ENCODE results near the gene CFAP298. TPM values are rescaled to one million over a fixed set of nuclear protein-coding genes. Genes with fewer than 3 reads are reported as not detected.
A peak's percentile ranks its signal among the peaks of the same experiment; 100 is the strongest.

Gene CFAP298
- total RNA-seq, 4 donors from 2014 or later, result 19.5 to 40.3 (median 30.7) TPM

DNA sequence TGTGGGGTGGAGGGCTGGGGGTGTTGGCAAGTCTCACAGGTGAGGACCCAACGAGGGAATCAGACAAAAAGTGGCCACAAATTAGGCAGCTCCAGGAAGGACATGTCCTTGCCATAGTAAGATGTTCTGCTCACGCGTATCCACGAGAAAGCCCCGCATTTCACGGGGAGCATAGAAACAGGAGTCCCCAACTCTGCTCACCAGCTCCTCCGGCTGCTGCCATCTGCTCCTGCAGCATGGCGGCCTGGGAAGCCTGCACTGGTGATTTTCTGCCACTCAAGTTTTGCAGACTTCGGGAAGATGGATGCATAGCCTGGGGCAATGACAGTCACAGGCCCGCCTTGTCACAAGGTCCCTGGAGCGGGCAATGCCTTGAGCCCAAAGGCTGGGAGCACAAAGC is 36.2 kb downstream of the CFAP298 start:
- no peak overlapping the region for H3K4me3 ChIP-seq (ENCODE audit: low read depth, poor library complexity, severe bottlenecking)
- intact Hi-C loops (cut with DNase I; ENCODE audit: low total_unique reads), result loop anchor here (10.0 kb wide), 1 partner anchor 161 kb away; the partner anchor contains the start of gene EVA1C
- TF ChIP-seq CTCF (IDR thresholded peaks at IDR 0.05) (no peak), POLR2A (IDR thresholded peaks at IDR 0.05) (no peak)
- 88 to 93% methylated on average over 11 of the region's 11 CpGs for WGBS, 2 donors
- DNase-seq (ENCODE audit: low spot score in 2 of 2), result peak in 1 of 2 donors; percentile 72

DNA sequence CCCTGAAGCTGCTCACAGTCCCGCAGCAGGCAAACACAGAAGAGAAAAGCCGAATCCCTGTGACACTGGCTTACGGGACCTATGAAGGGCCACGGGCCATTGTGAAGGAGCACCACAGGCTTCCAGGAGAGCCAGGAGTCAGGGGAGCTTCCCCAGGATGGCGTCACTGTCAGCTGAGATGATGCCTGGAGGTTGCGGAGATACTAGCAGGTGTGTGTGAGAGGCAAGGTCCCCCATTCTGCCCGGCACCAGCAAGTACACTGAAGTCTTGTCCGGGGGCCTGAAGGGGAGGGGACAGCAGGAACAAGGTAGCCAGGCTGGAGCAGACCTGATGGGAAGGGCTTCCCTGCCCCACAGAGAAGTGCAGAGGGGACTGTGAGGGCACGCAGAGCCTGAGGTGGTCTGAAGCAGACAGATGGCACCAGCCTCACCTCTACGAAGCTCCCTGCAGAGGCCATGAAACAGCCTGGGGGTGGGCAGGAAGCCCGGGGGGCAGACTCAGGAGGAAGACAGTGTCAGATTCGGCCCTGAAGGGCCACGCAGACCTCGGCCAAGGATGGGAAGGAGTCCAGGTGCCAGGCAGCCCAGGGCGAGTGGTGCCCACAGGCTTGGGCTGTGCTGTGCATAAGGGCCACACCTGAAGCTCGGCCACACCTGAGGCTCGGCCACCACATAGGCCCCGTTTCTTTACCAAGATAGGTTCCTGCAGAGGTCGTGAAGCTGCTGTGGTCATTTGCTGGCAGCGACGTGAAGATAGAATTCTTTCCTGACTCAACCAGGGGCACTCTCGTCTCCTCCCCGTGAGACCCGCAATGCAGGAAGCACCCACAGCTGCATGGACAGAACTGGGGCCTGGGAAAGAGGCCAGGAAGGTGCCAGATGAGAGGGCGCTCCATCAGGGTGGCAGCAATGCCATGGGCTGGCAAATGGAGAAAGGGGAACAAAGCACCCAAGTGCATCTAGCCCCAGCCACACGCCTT is 36.9 kb downstream of the CFAP298 start:
- peak in 1 of 2 donors; percentile 70 for DNase-seq (ENCODE audit: low spot score in 2 of 2)
- 87 to 89% methylated on average over 26 of the region's 26 CpGs for WGBS, 2 donors
- intact Hi-C loops (cut with DNase I; ENCODE audit: low total_unique reads), result loop anchor here (10.0 kb wide), 1 partner anchor 160 kb away; the partner anchor contains the start of gene EVA1C
- no peak overlapping the region for H3K4me3 ChIP-seq (ENCODE audit: low read depth, poor library complexity, severe bottlenecking)
- TF ChIP-seq CTCF (IDR thresholded peaks at IDR 0.05) (no peak), POLR2A (IDR thresholded peaks at IDR 0.05) (no peak)

DNA sequence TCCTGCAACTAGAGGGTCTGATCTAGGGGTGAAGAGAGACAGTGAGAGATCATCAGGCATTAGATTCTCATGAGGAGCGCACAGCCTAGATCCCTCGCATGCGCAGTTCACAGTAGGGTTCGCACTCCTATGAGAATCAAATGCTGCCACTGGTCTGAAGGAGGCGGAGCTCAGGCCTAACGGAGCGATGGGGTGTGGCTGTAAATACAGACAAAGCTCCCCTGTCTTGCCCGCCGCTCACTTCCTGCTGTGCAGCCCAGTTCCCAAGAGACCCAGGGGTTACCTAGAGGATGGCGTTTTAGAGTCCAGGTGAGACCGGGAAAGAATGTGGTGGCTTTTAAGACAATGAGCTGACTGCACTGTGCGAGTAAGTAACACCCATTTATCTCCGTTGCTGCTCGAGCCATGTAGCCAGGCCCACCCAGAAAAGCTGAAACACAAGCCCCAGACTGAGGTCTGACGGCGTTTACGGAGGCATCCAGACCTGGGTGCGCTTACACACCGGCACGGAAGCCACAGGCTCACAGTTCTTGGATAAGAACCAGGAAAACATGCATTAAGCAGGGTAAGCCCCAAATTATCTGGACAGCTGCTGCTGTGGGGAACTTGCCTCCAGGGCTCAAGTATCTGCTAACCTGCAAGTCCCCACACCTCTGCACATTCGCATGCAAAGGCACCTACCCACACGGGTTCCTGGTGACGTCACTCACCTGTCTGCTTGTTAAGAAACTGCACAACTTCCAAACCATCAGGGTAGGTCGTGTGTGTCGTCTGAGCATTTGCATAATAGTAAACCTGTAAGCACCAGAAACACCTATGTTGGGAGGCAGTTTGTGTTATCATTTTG is 39.4 kb downstream of the CFAP298 start:
- intact Hi-C loops (cut with DNase I; ENCODE audit: low total_unique reads), result loop anchor here (10.0 kb wide), 1 partner anchor 158 kb away; the partner anchor contains the start of gene EVA1C
- WGBS, 2 donors, result 45 to 46% methylated on average over 24 to 25 of the region's 25 CpGs
- TF ChIP-seq CTCF (IDR thresholded peaks at IDR 0.05) (no peak), POLR2A (IDR thresholded peaks at IDR 0.05) (no peak)
- no peak overlapping the region for H3K4me3 ChIP-seq (ENCODE audit: low read depth, poor library complexity, severe bottlenecking)
- peak in 1 of 2 donors; percentile 81 for DNase-seq (ENCODE audit: low spot score in 2 of 2)

- no peak for DNase-seq (ENCODE audit: low spot score in 2 of 2)
- 86 to 92% methylated on average over 3 of the region's 3 CpGs for whole genome bisulfite sequencing, 2 donors
- H3K4me3 ChIP-seq (ENCODE audit: low read depth, poor library complexity, severe bottlenecking), result no peak overlapping the region
- intact Hi-C loops (cut with DNase I; ENCODE audit: low total_unique reads), result loop anchor here (10.0 kb wide), 1 partner anchor 156 kb away; the partner anchor contains the start of gene EVA1C
- no peak for TF ChIP-seq POLR2A (IDR thresholded peaks at IDR 0.05)
Observed at GRCh38 chr21:32570456-32570855, 41.7 kb downstream of the CFAP298 start.

DNA sequence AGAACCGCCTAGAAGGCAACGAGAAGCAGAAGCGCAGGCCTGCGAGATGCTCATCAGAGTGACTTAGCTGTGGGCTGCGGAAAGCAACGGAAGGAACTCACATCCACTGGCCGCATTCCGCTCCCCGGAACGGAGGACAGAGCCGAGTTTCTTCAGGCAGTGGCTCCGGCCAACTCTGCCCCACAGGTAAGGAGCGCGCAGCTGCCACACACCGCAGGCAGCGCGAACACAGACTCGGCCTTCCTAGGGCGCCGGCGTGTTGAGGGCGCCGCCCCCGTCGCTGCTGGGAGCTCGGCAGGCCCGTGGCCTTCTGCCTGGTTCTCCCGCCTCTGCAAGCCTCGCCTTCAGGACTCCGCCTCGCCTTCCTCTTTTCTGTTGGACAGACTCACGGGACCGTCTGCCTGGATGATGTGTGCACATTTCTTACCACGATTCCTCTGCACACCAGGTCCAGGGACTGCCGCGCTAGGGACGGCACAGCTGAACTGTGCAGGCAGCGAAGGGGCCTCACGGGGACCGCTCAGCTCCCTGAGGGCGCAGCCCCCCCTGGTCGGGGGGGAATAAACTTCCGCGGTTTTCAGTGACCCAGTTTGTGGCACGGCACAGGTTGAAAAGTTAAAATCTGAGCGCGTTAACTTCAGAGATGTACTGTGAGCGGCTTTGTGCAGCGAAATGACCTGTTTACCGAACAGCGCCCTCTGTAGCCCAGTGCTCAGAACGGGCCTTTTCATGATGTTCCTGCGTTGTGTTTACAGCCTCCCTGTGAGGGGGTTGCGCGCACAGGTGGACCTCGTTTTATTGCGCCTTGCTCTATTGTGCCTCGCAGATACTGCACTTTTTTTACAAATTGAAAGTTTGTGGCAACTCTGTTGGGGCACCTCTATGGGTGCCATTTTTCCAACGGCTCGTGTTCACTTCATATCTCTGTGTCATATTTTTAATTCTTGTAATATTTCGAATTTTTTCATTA is 42.6 kb downstream of the CFAP298 start:
- DNase-seq (ENCODE audit: low spot score in 2 of 2), result peak; percentile 62 to 95
- H3K4me3 ChIP-seq (ENCODE audit: low read depth, poor library complexity, severe bottlenecking), result peak overlapping the region; percentile 50
- intact Hi-C loops (cut with DNase I; ENCODE audit: low total_unique reads), result loop anchor here (10.0 kb wide), 1 partner anchor 155 kb away; the partner anchor contains the start of gene EVA1C
- no peak for TF ChIP-seq POLR2A (IDR thresholded peaks at IDR 0.05)
- TF ChIP-seq CTCF (IDR thresholded peaks at IDR 0.05), result peak in 1 of 3 donors; percentile 65
- WGBS, 2 donors, result 3% methylated on average over 49 to 60 of the region's 61 CpGs

All from lower leg skin (tissue), 4 donors.